ENCODE data around the gene RHBDF2.

DNA sequence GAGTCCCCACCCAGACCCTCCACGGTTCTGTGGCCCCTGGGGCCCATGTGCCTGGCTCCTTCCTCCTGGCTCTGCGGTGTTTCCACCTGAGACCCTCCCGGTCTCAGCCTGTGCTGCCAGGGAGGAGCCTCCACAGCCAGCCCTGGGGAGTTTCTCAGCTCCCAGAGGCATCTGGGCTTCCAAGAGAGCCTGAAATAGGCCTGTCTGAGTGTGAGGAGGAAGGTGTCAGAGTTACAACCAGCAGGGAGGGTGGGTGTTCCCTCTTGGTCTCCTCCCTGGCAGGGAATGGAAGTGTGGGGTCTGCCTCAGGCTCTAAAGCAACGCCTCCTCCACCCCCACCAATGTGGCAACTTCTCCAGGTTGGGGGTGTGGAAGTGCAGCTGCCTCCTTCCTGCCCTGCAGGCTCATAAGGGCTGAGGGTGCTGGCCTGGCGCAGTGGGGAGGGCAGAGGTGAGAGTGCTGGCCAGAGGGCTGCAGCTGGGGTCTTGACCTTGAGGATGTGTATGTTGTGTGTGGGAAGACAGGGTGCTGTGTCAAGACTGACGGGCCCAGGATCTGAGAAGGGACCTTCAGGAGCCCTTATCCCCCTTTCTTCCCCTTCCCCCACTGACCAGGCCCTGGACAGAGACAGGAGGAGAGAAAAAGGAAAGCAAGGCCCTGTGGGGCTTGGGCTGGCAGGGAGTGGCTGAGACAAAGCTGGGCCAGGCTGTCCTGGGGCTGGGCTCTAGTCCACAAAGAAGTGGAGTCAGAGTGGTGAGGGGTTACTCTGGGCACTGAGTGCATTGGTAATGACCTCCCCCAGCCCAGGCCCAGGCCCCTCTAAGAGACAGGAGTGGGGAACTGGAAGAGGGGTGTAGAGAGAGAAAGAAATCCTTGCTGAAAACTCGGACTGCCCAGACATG is 33.9 kb upstream of the RHBDF2 start:
- TF ChIP-seq, protein P1, sequence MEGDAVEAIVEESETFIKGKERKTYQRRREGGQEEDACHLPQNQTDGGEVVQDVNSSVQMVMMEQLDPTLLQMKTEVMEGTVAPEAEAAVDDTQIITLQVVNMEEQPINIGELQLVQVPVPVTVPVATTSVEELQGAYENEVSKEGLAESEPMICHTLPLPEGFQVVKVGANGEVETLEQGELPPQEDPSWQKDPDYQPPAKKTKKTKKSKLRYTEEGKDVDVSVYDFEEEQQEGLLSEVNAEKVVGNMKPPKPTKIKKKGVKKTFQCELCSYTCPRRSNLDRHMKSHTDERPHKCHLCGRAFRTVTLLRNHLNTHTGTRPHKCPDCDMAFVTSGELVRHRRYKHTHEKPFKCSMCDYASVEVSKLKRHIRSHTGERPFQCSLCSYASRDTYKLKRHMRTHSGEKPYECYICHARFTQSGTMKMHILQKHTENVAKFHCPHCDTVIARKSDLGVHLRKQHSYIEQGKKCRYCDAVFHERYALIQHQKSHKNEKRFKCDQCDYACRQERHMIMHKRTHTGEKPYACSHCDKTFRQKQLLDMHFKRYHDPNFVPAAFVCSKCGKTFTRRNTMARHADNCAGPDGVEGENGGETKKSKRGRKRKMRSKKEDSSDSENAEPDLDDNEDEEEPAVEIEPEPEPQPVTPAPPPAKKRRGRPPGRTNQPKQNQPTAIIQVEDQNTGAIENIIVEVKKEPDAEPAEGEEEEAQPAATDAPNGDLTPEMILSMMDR (IDR thresholded peaks at IDR 0.05), result no peak
- no peak for TF ChIP-seq EZH2 (IDR thresholded peaks at IDR 0.05; ENCODE audit: borderline replicate concordance, insufficient read depth, low read depth, low read length, poor library complexity, severe bottlenecking)

Data from B cell (primary cell).